Activated CD8-positive, alpha-beta T cell treated with anti-CD3 and anti-CD28 coated beads for 36 hours (primary cell): Measurements from ENCODE around the gene NBEAL2. TPM values are rescaled to one million over a fixed set of nuclear protein-coding genes. Genes with fewer than 3 reads are reported as not detected.

Experiments used
- ATAC-seq: fragments of 200-7000 bp; cut with Tn5 transposase; one replicate; pipeline ENCODE4 v1.10.0; 2021; ENCODE audit warnings: mild to moderate bottlenecking, moderate library complexity
- CTCF ChIA-PET: fragments of 350-600 bp; sonication (Branson Sonifier 250); formaldehyde crosslinking; loops from one replicate; lab custom pipeline; 2021; ENCODE audit warnings: antibody characterized with exemption; lab: Charles Lee
- POLR2A ChIA-PET: fragments of 350-600 bp; sonication (Branson Sonifier 250); formaldehyde crosslinking; loops from one replicate; lab custom pipeline; 2021; ENCODE audit warnings: antibody characterized with exemption; lab: Charles Lee
- DNase-seq: peaks from one replicate; pipeline ENCODE4 v3.0.0-alpha.2; 2020
- H3K27ac Mint-ChIP-seq: one replicate; pipeline ENCODE4 v1.8.0; 2021; ENCODE audit warnings: mild to moderate bottlenecking, mixed read lengths
- H3K27me3 Mint-ChIP-seq: one replicate; pipeline ENCODE4 v1.8.0; 2021; ENCODE audit warnings: mixed read lengths
- H3K36me3 Mint-ChIP-seq: one replicate; pipeline ENCODE4 v1.8.0; 2021; ENCODE audit warnings: low read depth, mixed read lengths
- H3K4me1 Mint-ChIP-seq: one replicate; pipeline ENCODE4 v1.8.0; 2021; ENCODE audit warnings: low read depth, mixed read lengths
- H3K4me3 Mint-ChIP-seq: one replicate; pipeline ENCODE4 v1.8.0; 2021; ENCODE audit warnings: mild to moderate bottlenecking, moderate library complexity, mixed read lengths
- H3K9me3 Mint-ChIP-seq: one replicate; pipeline ENCODE4 v1.8.0; 2021; ENCODE audit warnings: mixed read lengths
- CTCF ChIP-seq: fragments of 200-600 bp; IDR thresholded peaks from one replicate; pipeline ENCODE4 v1.8.0; 2022; ENCODE audit warnings: antibody characterized with exemption, mild to moderate bottlenecking
- intact Hi-C: fragments of 100-400 bp; cut with micrococcal nuclease; formaldehyde crosslinking; loops from one replicate; pipeline ENCODE4 v1.10.0; 2022
- total RNA-seq, 2 experiments: library from RNA; stranded (reverse); gene quantifications; one replicate each; pipeline ENCODE4 v1.2.3, GENCODE V29; 2021

NBEAL2 gene
- total RNA-seq, 2 experiments from 2014 or later = 58.9 to 63.7 TPM

GRCh38 chr3:47042231-47042791, 62.8 kb downstream of the NBEAL2 start:
- no peaks in the 10 kb centered on the region for H3K27me3 Mint-ChIP-seq
- H3K4me3 Mint-ChIP-seq = no peak overlapping the region
- peaks cover 27% of the 10 kb centered on the region for H3K4me1 Mint-ChIP-seq
- H3K9me3 Mint-ChIP-seq = no peaks in the 10 kb centered on the region
- intact Hi-C loops = no loop called here
- TF ChIP-seq CTCF = no peak
- DNase-seq (no peak), ATAC-seq (no peak)
- H3K27ac Mint-ChIP-seq = no peak overlapping the region
- POLR2A ChIA-PET = interaction anchor here (0.6 to 2.1 kb wide), 2 partner anchors 11 to 482 kb away, joined by 3 to 6 read pairs; no protein-coding TSS in a partner anchor
- H3K36me3 Mint-ChIP-seq = peaks cover 40% of the 10 kb centered on the region
- CTCF ChIA-PET = interaction anchor here (1.3 to 1.7 kb wide), 2 partner anchors 10 to 43 kb away, joined by 3 to 9 read pairs; no protein-coding TSS in a partner anchor

GRCh38 chr3:47047069-47047468, 67.6 kb downstream of the NBEAL2 start:
- peaks cover 12% of the 10 kb centered on the region for H3K36me3 Mint-ChIP-seq
- TF ChIP-seq CTCF = no peak
- H3K4me1 Mint-ChIP-seq = peaks cover 19% of the 10 kb centered on the region
- H3K4me3 Mint-ChIP-seq = no peak overlapping the region
- ATAC-seq (no peak), DNase-seq (no peak)
- no peaks in the 10 kb centered on the region for H3K27me3 Mint-ChIP-seq
- intact Hi-C loops = no loop called here
- H3K27ac Mint-ChIP-seq = peak overlapping the region; percentile 75
- ChIA-PET CTCF (interaction anchor here (0.8 to 1.7 kb wide), 3 partner anchors 19 to 118 kb away, joined by 3 read pairs; no protein-coding TSS in a partner anchor), POLR2A (interaction anchor here (0.5 to 1.6 kb wide), 7 partner anchors 8 to 389 kb away, joined by 3 to 5 read pairs (median 4); no protein-coding TSS in a partner anchor)
- no peaks in the 10 kb centered on the region for H3K9me3 Mint-ChIP-seq

- Mint-ChIP-seq H3K27ac (peak overlapping the region; percentile 75), H3K4me1 (peaks cover 19% of the 10 kb centered on the region), H3K36me3 (peaks cover 12% of the 10 kb centered on the region), H3K27me3 (no peaks in the 10 kb centered on the region), H3K9me3 (no peaks in the 10 kb centered on the region), H3K4me3 (no peak overlapping the region)
- ATAC-seq (peak; percentile 77), DNase-seq (no peak)
- intact Hi-C loops = no loop called here
- TF ChIP-seq CTCF = no peak
- POLR2A ChIA-PET = interaction anchor here (1.6 kb wide), 1 partner anchor 13 kb away, joined by 5 read pairs; no protein-coding TSS in a partner anchor
- CTCF ChIA-PET = interaction anchor here (1.7 kb wide), 1 partner anchor 117 kb away, joined by 3 read pairs; no protein-coding TSS in a partner anchor
Observed at GRCh38 chr3:47047673-47048072, 68.2 kb downstream of the NBEAL2 start.

GRCh38 chr3:47054412-47054811, 74.9 kb downstream of the NBEAL2 start:
- H3K4me1 Mint-ChIP-seq = peaks cover 40% of the 10 kb centered on the region
- POLR2A ChIA-PET = no interaction called here
- H3K9me3 Mint-ChIP-seq = no peaks in the 10 kb centered on the region
- peak overlapping the region; percentile 46 for H3K27ac Mint-ChIP-seq
- no peak for TF ChIP-seq CTCF
- peaks cover 38% of the 10 kb centered on the region for H3K36me3 Mint-ChIP-seq
- H3K4me3 Mint-ChIP-seq = no peak overlapping the region
- CTCF ChIA-PET = no interaction called here
- intact Hi-C loops = no loop called here
- ATAC-seq (no peak), DNase-seq (no peak)
- H3K27me3 Mint-ChIP-seq = no peaks in the 10 kb centered on the region

GRCh38 chr3:47056705-47057104, 77.2 kb downstream of the NBEAL2 start:
- Mint-ChIP-seq H3K9me3 (no peaks in the 10 kb centered on the region), H3K27ac (peak overlapping the region; percentile 74), H3K27me3 (no peaks in the 10 kb centered on the region), H3K36me3 (peaks cover 44% of the 10 kb centered on the region), H3K4me3 (no peak overlapping the region), H3K4me1 (peaks cover 38% of the 10 kb centered on the region)
- intact Hi-C loops = no loop called here
- DNase-seq = no peak
- no peak for TF ChIP-seq CTCF
- ChIA-PET POLR2A (interaction anchor here (0.6 kb wide), 1 partner anchor 18 kb away, joined by 3 read pairs; no protein-coding TSS in a partner anchor), CTCF (no interaction called here)
- ATAC-seq = no peak
